NCI-H2107 treated with DMSO at 0.1 percent for 48 hours (cell line): ENCODE results near the gene ABHD15.

Experiments used
- DNase-seq: peaks from one replicate; lab custom pipeline; 2025; ENCODE audit not compliant: unreplicated experiment; lab: John Stamatoyannopoulos, UW

ABHD15 gene, protein sequence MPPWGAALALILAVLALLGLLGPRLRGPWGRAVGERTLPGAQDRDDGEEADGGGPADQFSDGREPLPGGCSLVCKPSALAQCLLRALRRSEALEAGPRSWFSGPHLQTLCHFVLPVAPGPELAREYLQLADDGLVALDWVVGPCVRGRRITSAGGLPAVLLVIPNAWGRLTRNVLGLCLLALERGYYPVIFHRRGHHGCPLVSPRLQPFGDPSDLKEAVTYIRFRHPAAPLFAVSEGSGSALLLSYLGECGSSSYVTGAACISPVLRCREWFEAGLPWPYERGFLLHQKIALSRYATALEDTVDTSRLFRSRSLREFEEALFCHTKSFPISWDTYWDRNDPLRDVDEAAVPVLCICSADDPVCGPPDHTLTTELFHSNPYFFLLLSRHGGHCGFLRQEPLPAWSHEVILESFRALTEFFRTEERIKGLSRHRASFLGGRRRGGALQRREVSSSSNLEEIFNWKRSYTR

GRCh38 chr17:29566473-29567303 lies at the start of gene ABHD15:
ABHD15 (minus strand) TSS chr17:29567037; CDS start chr17:29566966, 71 bp downstream.
- no peak for DNase-seq

- no peak for DNase-seq
These were observed 48.9 kb upstream of the ABHD15 start for GRCh38 chr17:29615492-29616299.

DNA sequence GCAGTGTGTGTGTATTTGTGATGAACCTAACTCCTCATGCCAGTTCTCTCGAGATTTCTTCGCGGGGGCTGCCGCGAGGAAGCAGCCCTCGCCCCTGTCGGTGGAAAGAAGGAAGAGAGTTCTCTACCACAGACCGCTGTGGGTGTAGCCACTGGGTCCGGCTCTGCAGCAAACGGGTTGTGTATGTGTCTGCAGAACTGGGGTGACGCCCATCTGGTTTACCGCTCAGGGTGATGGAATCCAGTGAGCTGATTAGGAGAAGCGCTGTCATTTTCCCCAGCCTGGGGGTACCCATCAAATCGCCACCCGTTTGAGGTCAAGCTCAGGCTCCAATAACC lies 48.2 kb upstream of the ABHD15 start:
- no peak for DNase-seq

DNA sequence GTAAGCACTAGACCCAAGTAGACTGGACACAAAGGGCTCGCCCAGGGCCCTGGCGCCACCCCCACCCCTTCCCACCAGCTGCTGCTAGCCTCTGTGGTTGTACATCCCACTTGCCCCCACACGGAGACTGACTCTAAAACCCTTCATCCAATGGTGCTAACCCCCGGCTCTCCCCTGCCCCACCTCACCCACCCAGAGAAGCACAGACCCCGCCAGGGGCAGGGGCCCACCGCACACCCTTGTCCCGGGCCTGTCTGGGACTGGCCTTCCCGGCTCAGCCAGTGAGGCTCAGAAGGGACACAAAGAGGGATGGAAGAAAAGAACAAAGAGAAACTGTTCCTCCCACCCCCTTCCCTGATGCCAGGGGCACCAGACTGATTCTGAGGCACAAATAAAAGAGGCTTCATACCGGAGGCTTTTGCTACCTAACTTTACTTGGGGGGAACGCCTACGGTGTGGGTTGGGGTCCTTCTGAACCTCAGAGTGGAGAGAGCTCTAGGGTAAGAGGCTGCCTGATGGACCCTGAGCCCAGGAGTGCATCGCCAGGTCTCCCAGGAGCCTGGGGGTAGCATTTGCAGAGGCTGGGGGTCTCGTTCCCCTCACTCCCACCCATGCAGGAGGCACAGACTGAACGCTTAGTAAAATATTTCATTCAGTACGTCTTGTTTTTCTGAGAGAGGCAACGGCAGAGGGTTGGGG lies 47.7 kb upstream of the ABHD15 start:
- no peak for DNase-seq

DNA sequence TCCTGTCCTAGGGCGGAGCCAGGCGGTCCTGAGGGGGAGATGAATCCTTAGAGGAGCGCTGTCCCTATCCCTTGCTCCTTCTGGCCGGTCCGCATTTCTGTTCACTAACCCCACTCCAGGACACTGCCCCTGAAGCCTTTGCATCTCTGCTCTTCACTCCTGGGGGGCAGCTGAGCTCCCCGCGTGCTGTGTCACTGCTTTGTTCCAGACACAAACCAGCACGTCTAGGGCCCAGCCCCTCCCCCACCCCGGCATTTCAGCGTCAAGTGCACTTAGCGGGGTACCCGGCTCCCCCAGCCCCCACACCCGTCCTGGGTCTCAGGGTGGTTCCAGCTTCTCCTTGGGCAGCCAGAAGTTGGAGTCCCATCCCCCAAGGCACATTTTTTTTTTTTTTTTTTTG lies 47.0 kb upstream of the ABHD15 start:
- DNase-seq: no peak

- no peak for DNase-seq
These were observed 46.6 kb upstream of the ABHD15 start for GRCh38 chr17:29613352-29613837.

- no peak for DNase-seq
These were observed 45.8 kb upstream of the ABHD15 start for GRCh38 chr17:29612404-29613280.

DNA sequence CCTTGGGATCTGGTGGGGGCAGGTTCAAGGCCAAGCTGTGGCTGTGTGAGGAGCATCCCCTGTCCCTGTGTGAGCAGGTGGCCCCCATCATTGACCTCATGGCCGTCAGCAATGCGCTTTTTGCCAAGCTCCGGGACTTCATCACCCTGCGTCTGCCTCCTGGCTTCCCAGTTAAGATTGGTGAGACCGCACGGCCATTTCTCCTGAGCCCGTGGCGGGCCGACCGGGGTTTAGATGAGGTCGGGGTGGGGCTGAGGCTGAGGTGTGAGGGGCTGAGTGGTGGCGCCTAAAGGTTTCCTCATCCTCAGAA lies 45.2 kb upstream of the ABHD15 start:
- no peak for DNase-seq

DNA sequence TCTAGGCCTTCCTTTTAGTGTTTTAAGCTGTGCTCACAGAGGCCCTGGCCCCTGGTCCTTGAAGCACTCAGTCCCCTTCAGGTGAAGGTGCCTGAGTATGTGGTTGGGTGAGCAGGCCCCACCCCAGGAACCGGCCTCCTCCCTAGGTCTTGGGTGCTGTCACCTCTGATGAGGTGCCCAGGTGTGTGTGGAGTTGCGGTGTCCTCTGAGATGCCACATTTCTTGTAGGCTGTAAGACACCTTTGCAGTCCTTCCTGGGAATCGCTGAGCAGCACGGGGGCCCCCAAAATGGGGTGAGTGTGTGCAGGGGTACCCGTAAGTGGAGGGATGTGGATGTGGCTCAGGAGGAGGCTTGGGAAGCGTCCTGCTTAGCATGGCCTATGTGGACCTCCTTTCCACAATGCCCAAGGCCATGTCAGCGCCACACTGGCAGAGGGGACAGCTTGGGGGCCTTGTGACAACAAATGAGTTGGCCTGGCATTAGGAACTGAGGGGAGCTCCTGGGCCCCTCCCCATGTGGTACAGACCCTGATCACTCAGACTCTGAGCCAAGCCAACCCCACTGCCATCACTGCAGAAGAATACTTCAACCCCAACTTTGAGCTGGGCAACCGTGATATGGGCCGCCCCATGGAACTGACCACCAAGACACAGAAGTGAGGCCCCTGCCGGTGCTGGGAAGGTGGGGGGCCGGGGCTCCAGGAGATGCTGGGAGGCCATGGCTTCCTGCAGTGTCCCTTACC lies 44.7 kb upstream of the ABHD15 start:
- DNase-seq: no peak

- DNase-seq: no peak
These were observed 43.6 kb upstream of the ABHD15 start for GRCh38 chr17:29610395-29610794.

DNA sequence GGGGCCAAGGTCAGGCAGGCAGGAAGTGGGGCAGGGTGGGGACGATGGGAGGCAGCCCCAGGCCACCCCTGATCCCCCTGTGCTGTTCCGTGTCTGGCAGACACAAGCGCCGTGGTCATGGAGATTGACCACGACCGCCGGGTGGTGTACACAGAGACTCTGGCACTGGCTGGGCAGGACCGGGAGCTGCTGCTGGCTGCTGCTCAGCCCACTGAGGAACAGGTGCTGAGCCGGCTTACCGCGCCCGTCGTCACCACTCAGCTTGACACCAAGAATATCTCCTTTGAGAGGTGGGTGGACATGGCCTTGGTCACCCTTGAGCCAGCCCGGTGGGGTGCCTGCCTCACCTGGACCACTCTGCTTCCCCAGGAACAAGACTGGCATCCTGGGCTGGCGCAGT lies 42.1 kb upstream of the ABHD15 start:
- DNase-seq: no peak

DNA sequence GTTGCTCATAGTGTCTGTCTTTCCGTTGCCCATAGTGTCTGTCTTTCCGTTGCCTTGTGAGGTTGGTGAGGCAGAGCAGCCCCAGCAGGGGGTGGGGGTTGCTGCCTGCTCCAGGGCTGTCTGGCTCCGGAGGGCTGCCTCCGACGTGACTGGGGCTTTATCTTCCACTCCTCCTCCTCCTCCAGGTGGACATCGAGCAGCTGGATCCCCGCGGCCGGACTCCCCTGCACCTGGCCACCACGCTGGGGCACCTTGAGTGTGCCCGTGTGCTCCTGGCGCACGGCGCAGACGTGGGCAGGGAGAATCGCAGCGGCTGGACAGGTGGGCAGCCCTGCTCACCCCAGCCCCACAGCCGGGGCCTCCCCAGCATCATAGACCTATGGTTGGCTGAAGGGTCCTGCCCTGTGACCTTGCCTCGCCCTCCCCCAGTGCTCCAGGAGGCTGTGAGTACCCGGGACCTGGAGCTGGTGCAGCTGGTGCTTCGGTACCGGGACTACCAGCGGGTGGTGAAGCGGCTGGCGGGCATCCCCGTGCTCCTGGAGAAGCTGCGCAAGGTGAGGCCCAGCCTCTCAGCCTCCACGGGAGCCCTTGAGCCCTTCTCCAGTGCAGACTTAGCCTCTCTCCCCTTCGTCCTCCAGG lies 40.8 kb upstream of the ABHD15 start:
- no peak for DNase-seq

DNA sequence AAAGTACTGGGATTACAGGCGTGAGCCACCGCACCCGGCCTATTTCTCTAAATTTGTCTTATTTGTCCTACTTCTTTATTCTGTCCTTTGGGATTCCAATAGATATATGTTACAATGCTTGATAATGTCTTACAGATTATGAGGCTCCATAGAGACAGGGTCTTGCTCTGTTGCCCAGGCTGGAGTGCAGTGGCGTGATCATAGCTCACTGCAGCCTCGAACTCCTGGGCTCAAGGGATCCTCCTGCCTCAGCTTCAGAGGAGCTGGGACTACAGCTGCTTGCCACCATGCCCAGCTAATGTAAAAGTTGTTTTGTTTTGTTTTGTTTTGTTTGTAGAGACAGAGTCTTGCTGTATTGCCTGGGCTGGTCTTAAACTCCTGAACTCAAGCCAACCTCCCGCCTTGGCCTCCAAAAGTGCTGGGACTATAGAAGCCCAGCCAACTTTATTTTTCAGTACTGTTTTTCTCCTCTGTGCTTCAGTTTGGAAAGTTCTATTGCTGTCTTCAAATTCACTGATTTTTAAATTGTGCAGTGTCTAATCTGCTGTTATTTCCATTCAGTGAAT lies 36.4 kb upstream of the ABHD15 start:
- no peak for DNase-seq

DNA sequence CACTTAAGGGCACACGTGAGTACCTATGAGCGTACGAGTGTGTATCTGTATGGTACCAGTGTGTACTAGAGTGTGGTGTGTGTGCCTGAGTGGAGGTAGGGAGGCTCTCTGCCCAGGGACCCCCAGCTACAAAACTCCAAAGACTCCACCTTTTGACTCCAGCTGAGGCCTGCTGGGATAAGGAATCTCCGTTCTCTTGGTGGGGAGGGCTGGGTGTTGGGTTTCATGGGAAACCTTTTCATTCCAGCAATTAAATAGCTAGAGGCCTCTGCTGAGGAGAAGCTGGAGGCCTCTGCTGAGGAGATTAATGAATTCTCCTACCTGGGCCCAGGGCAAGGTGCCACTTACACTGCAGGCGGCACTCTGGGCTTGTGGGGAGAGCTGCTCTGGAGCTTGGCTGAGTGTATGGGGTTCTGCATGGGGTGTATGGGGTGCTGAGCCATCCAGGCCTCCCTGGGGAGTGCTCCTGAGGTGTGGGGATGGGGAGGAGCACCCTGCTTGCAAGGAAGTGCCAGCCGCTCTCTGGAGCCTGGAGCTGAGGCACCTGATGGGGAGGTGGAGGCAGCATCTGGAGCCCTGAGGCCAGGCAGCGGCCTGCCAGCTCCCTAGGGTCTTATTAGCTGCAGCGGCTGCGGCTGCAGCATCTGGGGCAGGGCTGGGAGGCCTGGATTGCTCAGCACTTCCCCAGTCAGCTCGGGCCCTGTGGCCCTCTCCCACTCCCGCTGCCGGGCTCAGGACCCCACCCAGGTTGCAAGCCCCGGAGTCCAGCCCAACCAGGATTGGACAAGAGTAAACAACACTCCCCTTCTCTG lies 30.7 kb upstream of the ABHD15 start:
- DNase-seq: peak; percentile 47

DNA sequence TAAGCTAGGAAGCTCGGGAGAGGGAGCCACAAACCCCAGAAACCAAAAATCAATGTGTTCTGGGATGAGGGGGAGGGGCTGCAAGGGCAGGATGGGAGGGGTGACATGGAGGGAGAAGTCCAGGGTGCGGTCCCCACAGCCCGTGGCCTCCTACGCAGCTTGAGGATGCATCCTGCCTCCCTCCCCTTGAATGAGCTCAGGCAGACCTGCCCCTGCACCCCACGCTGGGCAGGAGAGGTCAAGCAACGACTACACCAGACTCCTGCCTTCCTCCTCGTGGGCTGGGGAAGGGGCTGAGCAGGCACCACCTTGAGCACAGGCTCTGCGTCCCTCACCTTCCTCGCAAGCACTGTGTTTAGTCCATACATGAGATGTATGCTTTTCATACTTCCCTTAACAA lies 30.0 kb upstream of the ABHD15 start:
- no peak for DNase-seq

- no peak for DNase-seq
These were observed 29.3 kb upstream of the ABHD15 start for GRCh38 chr17:29595943-29596774.
